Cardiac fibroblast (primary cell): Measurements from ENCODE around the gene STK32B.

Experiments
- DNase-seq, 2 donors: peaks; one replicate each; pipeline versions ENCODE4 v3.0.0 to v3.0.0-alpha.2; 2010; ENCODE audit warnings: low read depth in 2 of 2
- H3K4me3 ChIP-seq, 2 donors: replicated peaks in 1 of 2; 1 replicate in 1 of 2; 2 replicates in 1 of 2; pipeline ENCODE4 v1.5.1; 2011; ENCODE audit warnings: low read depth in 2 of 2, low read length in 2 of 2, mild to moderate bottlenecking in 2 of 2, moderate library complexity in 1 of 2
- CTCF ChIP-seq: IDR thresholded peaks from one replicate; pipeline ENCODE4 v1.5.1; 2011; ENCODE audit warnings: low read depth, mild to moderate bottlenecking, low read length, inconsistent platforms

The STK32B gene

DNA sequence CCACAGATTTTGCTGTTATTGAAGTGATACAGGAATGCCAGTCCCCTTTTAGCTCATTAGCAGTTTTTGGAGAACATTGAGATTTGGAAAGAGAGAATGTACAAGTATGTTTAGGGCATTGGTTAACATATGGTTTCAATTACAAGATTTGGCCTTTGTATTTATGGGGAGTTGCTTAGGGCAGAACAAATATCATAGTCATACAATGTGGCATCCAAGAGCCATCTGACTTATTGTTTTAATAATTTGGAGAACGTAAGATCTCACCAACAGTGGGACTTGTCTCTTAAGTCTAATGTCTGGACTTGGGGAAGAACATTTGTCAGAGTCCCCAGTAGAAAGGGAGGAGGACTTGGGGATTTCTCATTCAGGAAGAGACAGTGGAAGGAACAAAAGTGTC is 166.1 kb downstream of the STK32B start:
- no peak overlapping the region for H3K4me3 ChIP-seq
- no peak for DNase-seq
- TF ChIP-seq CTCF: no peak

DNA sequence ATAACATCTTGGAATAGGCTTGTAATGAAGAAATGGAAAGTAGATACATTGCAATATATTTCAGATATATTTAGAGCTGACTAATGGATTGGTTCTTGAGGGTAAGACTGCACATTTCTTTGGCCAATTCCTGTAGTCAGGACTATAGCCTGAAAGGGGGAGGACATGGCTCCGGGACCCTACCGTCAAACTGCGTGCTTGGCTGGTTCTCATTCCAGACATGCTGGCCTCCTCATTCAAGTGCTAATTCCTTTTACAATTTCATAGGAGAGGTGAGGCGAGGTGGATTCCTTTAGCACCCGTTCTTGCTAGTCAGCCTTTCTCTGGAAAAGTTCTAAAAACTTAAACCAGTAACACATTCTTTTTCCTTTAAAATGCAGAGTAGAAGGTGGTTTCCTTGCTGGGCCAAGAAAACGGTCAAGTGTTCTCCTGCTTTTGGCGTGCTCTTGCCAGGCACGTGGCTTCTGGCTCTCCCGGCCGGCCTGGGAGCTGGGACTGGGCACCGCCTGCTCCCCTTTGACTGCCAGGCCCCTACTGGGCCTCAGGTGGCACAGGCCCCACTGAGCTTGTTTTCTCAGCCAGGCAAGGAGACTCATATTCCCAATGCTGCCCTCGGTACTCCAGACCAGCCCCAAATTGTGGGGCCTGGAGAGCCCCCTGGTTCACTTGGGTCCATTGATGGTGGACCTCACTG is 167.2 kb downstream of the STK32B start:
- DNase-seq: no peak
- no peak for TF ChIP-seq CTCF

GRCh38 chr4:5220028-5220427 is 168.7 kb downstream of the STK32B start:
- no peak for TF ChIP-seq CTCF
- H3K4me3 ChIP-seq: no peak overlapping the region
- peak in 1 of 2 donors; percentile 3 for DNase-seq

More for the DNA sequence above, 167.2 kb downstream of the STK32B start:
- H3K4me3 ChIP-seq: no peak overlapping the region

- no peak overlapping the region for H3K4me3 ChIP-seq
- TF ChIP-seq CTCF: no peak
- DNase-seq: no peak
These were observed 170.8 kb downstream of the STK32B start for GRCh38 chr4:5222047-5222446.

- TF ChIP-seq CTCF: no peak
- no peak for DNase-seq
- no peak overlapping the region for H3K4me3 ChIP-seq
These were observed 171.7 kb downstream of the STK32B start for GRCh38 chr4:5222951-5223350.

GRCh38 chr4:5224340-5224739 is 173.1 kb downstream of the STK32B start:
- DNase-seq: no peak
- H3K4me3 ChIP-seq: no peak overlapping the region
- TF ChIP-seq CTCF: no peak

GRCh38 chr4:5232549-5232948 is 181.3 kb downstream of the STK32B start:
- H3K4me3 ChIP-seq: no peak overlapping the region
- TF ChIP-seq CTCF: no peak
- DNase-seq: no peak
